ENCODE measurements around the gene ILK.

The ILK gene

DNA sequence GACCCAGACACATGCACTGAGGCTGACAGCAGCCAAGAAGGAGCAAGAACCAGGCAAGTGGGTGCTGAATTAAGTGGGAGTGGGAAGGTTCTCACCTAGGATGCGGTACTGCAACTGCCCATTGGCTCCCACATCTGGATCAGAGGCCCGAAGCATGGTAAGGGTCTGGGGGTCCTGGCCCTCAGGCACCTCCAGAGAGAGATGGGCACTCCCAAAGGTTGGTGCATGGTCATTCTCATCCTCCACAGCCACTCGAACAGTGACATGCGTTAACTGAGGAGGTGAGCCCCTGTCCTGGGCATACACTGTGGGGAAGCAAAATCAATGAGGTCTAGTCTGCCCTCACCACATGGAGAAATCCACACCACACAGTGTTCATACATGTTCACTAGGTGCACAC, 25.0 kb downstream of the ILK start:
- TF ChIP-seq, protein P1, sequence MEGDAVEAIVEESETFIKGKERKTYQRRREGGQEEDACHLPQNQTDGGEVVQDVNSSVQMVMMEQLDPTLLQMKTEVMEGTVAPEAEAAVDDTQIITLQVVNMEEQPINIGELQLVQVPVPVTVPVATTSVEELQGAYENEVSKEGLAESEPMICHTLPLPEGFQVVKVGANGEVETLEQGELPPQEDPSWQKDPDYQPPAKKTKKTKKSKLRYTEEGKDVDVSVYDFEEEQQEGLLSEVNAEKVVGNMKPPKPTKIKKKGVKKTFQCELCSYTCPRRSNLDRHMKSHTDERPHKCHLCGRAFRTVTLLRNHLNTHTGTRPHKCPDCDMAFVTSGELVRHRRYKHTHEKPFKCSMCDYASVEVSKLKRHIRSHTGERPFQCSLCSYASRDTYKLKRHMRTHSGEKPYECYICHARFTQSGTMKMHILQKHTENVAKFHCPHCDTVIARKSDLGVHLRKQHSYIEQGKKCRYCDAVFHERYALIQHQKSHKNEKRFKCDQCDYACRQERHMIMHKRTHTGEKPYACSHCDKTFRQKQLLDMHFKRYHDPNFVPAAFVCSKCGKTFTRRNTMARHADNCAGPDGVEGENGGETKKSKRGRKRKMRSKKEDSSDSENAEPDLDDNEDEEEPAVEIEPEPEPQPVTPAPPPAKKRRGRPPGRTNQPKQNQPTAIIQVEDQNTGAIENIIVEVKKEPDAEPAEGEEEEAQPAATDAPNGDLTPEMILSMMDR (IDR thresholded peaks at IDR 0.05) = no peak

DNA sequence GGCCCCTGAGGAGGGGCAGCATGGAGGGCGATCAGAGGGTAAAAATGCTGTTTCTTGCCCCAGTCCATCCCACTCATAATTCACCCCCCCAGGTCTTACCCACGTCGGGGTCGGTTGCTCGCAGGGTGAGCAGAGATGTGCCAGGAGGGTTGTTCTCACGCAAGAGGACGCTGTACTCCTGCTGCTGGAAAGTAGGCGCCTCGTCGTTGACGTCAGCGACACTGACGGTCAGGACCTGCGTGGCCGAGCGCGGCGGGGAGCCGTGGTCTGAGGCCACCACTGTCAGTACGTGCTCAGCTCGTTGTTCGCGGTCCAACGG, 26.0 kb downstream of the ILK start:
- Histone ChIP-seq H2AFZ (no peak overlapping the region), H3K4me2 (ENCODE audit: low read length) (no peak overlapping the region), H3K4me1 (no peaks in the 10 kb centered on the region), H3K9me3 (ENCODE audit: control insufficient read depth, low read length) (no peaks in the 10 kb centered on the region), H3K79me2 (no peaks in the 10 kb centered on the region), H3K27me3 (ENCODE audit: control insufficient read depth, insufficient read depth, low read length) (no peaks in the 10 kb centered on the region), H3K27ac (no peak overlapping the region), H3K9ac (no peak overlapping the region), H3K36me3 (ENCODE audit: control insufficient read depth, insufficient read depth, low read length) (no peaks in the 10 kb centered on the region), H3K4me3 (ENCODE audit: low read depth, low read length) (no peak overlapping the region)
- TF ChIP-seq, protein P1 (IDR thresholded peaks at IDR 0.05) = no peak

More for the DNA sequence above, 25.0 kb downstream of the ILK start:
- no peak overlapping the region for H3K4me2 ChIP-seq (ENCODE audit: low read length)
- H3K4me3 ChIP-seq (ENCODE audit: low read depth, low read length) = no peak overlapping the region
- H3K36me3 ChIP-seq (ENCODE audit: control insufficient read depth, insufficient read depth, low read length) = no peaks in the 10 kb centered on the region
- no peaks in the 10 kb centered on the region for H3K4me1 ChIP-seq
- H3K9me3 ChIP-seq (ENCODE audit: control insufficient read depth, low read length) = no peaks in the 10 kb centered on the region
- H3K27me3 ChIP-seq (ENCODE audit: control insufficient read depth, insufficient read depth, low read length) = no peaks in the 10 kb centered on the region
- no peaks in the 10 kb centered on the region for H3K79me2 ChIP-seq
- H3K27ac ChIP-seq = no peak overlapping the region
- H2AFZ ChIP-seq = no peak overlapping the region
- H3K9ac ChIP-seq = no peak overlapping the region

DNA sequence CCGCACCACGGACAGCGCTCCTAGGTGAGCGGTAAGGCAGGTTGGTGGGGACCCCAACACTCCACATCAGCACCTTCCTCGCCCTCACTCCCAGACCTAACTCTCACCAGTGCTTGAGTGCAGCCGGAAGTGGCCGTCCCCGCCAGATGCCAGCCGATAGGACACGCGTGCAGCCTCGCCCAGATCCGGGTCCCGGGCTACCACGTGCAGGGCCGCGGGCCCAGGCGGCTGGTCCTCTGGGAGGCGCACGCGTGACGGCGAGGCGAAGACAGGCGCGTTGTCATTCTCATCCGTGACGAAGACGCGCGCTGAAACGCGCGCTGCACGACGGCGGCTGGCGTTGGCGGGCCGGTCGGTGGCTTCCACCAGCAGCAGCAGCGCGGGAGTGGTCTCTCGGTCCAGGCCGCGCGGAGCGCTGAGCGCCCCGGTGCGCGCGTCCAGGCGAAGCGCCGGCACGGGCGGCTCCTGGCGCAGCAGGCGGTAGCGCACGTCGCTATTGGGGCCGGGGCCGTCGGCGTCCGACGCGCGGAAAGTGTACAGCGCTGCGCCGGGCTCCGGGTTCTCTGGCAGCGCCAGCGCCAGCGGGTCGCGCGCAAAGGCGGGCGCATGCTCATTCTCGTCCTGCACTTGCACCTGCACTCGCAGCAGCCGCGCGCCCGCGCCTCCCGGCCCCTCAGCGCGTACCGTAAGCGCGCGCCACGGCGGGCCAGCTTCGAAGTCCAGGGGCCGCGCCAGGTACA, 26.5 kb downstream of the ILK start:
- no peak overlapping the region for H3K4me3 ChIP-seq (ENCODE audit: low read depth, low read length)
- H3K27me3 ChIP-seq (ENCODE audit: control insufficient read depth, insufficient read depth, low read length) = no peaks in the 10 kb centered on the region
- no peaks in the 10 kb centered on the region for H3K36me3 ChIP-seq (ENCODE audit: control insufficient read depth, insufficient read depth, low read length)
- TF ChIP-seq, protein P1 (IDR thresholded peaks at IDR 0.05) = no peak
- no peak overlapping the region for H3K9ac ChIP-seq
- H3K27ac ChIP-seq = no peak overlapping the region
- H3K9me3 ChIP-seq (ENCODE audit: control insufficient read depth, low read length) = no peaks in the 10 kb centered on the region
- H3K4me1 ChIP-seq = no peaks in the 10 kb centered on the region
- H2AFZ ChIP-seq = peak overlapping the region; percentile 56
- no peak overlapping the region for H3K4me2 ChIP-seq (ENCODE audit: low read length)
- H3K79me2 ChIP-seq = no peaks in the 10 kb centered on the region

DNA sequence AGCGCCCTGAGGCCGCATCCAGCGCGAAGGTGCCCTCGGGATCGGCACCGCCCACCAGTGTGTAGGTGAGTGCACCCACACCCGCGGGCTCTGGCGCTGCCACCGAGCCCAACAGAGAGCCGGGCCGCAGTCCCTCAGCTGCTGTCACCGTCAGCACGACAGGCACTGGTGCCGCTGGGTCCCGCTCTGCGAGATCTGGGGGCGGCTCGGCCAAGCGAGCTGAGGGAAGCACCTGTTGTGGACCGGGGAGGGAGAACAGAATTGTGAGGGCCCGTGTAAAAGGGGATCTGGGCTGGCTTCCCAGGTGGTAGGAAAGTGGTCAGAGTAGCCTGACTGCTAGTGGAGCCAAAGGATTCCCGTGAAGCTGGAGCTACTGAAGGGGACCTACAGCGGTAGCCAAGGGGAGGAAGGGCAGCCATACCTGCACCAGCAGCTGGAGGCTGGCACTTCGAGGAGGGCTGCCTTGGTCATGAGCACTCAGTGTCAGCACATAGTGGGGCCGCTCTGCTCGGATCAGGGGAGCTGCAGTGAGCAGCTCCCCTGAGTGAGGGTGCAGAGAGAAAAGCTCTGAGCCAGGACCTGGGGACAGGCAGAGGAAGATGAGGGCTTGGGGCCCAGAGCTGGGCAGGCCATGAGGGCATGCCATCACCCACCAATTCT, 27.2 kb downstream of the ILK start:
- Histone ChIP-seq H3K4me3 (ENCODE audit: low read depth, low read length) (no peak overlapping the region), H3K27ac (no peak overlapping the region), H3K4me2 (ENCODE audit: low read length) (no peak overlapping the region), H3K79me2 (no peaks in the 10 kb centered on the region), H3K27me3 (ENCODE audit: control insufficient read depth, insufficient read depth, low read length) (no peaks in the 10 kb centered on the region), H2AFZ (peak overlapping the region; percentile 56), H3K9ac (no peak overlapping the region), H3K36me3 (ENCODE audit: control insufficient read depth, insufficient read depth, low read length) (no peaks in the 10 kb centered on the region), H3K9me3 (ENCODE audit: control insufficient read depth, low read length) (no peaks in the 10 kb centered on the region), H3K4me1 (no peaks in the 10 kb centered on the region)
- TF ChIP-seq, protein P1 (IDR thresholded peaks at IDR 0.05) = no peak
